PC-3 (cell line): ENCODE measurements around the gene EHHADH. TPM values are rescaled to one million over a fixed set of nuclear protein-coding genes. Genes with fewer than 3 reads are reported as not detected.

Experiments
- ATAC-seq: fragments of 200-7000 bp; cut with Tn5 transposase; 2 replicates; pipeline ENCODE4 v1.9.1; 2020; ENCODE audit warnings: mild to moderate bottlenecking, moderate library complexity
- BruUV-seq: library from RNA; stranded (reverse); fragments of 400-500 nt; replicated peaks from 2 replicates; lab custom pipeline; 2021; lab: Mats Ljungman, UMichigan
- CTCF ChIA-PET: fragments of 300-600 bp; sonication (Branson Sonifier 250); formaldehyde crosslinking; loops from one replicate; lab custom pipeline; 2022; ENCODE audit warnings: antibody characterized with exemption; lab: Charles Lee
- POLR2A ChIA-PET: fragments of 300-600 bp; sonication (Branson Sonifier 250); formaldehyde crosslinking; loops from one replicate; lab custom pipeline; 2022; ENCODE audit warnings: antibody characterized with exemption; ENCODE audit not compliant: unreplicated experiment; lab: Charles Lee
- DNase-seq: peaks from one replicate; pipeline ENCODE4 v3.0.0-alpha.2; 2015
- H2AFZ ChIP-seq: fragments of 300-600 bp; sonication (generic); 2 replicates; pipeline ENCODE4 v1.6.0; 2016; ENCODE audit warnings: antibody characterized with exemption, low read length
- H3F3A ChIP-seq: fragments of 300-600 bp; sonication (generic); one replicate; pipeline ENCODE4 v1.6.0; 2017; ENCODE audit warnings: antibody characterized with exemption, low read length, control low read depth, mild to moderate bottlenecking; ENCODE audit not compliant: unreplicated experiment
- H3K27ac ChIP-seq: fragments of 300-600 bp; sonication (generic); 2 replicates; pipeline ENCODE4 v1.5.1; 2016; ENCODE audit warnings: mild to moderate bottlenecking, low read length
- H3K27me3 ChIP-seq: fragments of 300-600 bp; sonication (generic); 2 replicates; pipeline ENCODE4 v1.6.1; 2016; ENCODE audit warnings: low read length, mixed read lengths
- H3K36me3 ChIP-seq: fragments of 300-600 bp; sonication (generic); 2 replicates; pipeline ENCODE4 v1.6.1; 2016; ENCODE audit warnings: low read depth, mixed run types, low read length, mixed read lengths
- H3K4me1 ChIP-seq: fragments of 300-600 bp; sonication (generic); 2 replicates; pipeline ENCODE4 v1.5.1; 2016; ENCODE audit warnings: low read length; ENCODE audit not compliant: insufficient read depth
- H3K4me2 ChIP-seq: fragments of 300-600 bp; sonication (generic); 2 replicates; pipeline ENCODE4 v1.6.0; 2016; ENCODE audit warnings: low read length
- H3K4me3 ChIP-seq: fragments of 300-600 bp; sonication (generic); 2 replicates; pipeline ENCODE4 v1.5.1; 2016; ENCODE audit warnings: mild to moderate bottlenecking, low read length, mixed read lengths
- H3K79me2 ChIP-seq: fragments of 300-600 bp; sonication (generic); 2 replicates; pipeline ENCODE4 v1.6.1; 2017; ENCODE audit warnings: low read length, mixed read lengths
- H3K9ac ChIP-seq: fragments of 300-600 bp; sonication (generic); 2 replicates; pipeline ENCODE4 v1.6.0; 2016; ENCODE audit warnings: mild to moderate bottlenecking, low read length
- H3K9me2 ChIP-seq: fragments of 300-600 bp; sonication (generic); replicated peaks from 2 replicates; pipeline ENCODE4 v1.6.1; 2016; ENCODE audit warnings: mixed run types, low read length, mixed read lengths
- H3K9me3 ChIP-seq: fragments of 300-600 bp; sonication (generic); 2 replicates; pipeline ENCODE4 v1.6.1; 2016; ENCODE audit warnings: low read length, mixed read lengths
- H4K20me1 ChIP-seq: fragments of 300-600 bp; sonication (generic); 2 replicates; pipeline ENCODE4 v1.6.1; 2016; ENCODE audit warnings: low read length, mixed read lengths
- CTCF ChIP-seq: fragments of 300-600 bp; sonication (generic); conservative IDR thresholded peaks from 2 replicates; pipeline ENCODE4 v1.5.1; 2017; ENCODE audit warnings: antibody characterized with exemption, low read depth, mild to moderate bottlenecking, low read length
- EZH2 ChIP-seq: fragments of 300-600 bp; sonication (generic); IDR thresholded peaks from one replicate; pipeline ENCODE4 v1.6.1; 2017; ENCODE audit warnings: antibody characterized with exemption, mild to moderate bottlenecking, low read length; ENCODE audit not compliant: unreplicated experiment
- EZH2phosphoT487 ChIP-seq: fragments of 300-600 bp; sonication (generic); IDR thresholded peaks from 2 replicates; pipeline ENCODE4 v1.6.1; 2018; ENCODE audit warnings: mild to moderate bottlenecking, antibody characterized with exemption, low read length, borderline replicate concordance
- intact Hi-C: fragments of 100-400 bp; cut with micrococcal nuclease; formaldehyde crosslinking; loops from 2 replicates; pipeline ENCODE4 v1.9.0; 2023
- total RNA-seq: library from RNA; depleted of rRNA; stranded (reverse); fragments of >200 nt; gene quantifications from 2 replicates; pipeline ENCODE4 v1.2.3, GENCODE V29; 2014

Gene EHHADH
- total RNA-seq, 1 experiment from 2014 or later = 7.1 TPM

GRCh38 chr3:185216607-185216958 is 37.3 kb downstream of the EHHADH start:
- intact Hi-C loops = loop anchor here (1.0 kb wide), 1 partner anchor 341 kb away; no protein-coding TSS in a partner anchor
- H3K4me3 ChIP-seq = no peak overlapping the region
- TF ChIP-seq EZH2phosphoT487 = no peak
- TF ChIP-seq EZH2 = no peak
- TF ChIP-seq CTCF = no peak
- POLR2A ChIA-PET = no interaction called here
- no peaks in the 10 kb centered on the region for H3F3A ChIP-seq
- H3K9me2 ChIP-seq = no peaks in the 10 kb centered on the region
- no peak overlapping the region for H3K27ac ChIP-seq
- no peak overlapping the region for H3K4me2 ChIP-seq
- H3K36me3 ChIP-seq = no peaks in the 10 kb centered on the region
- no peaks in the 10 kb centered on the region for H3K9me3 ChIP-seq
- H3K4me1 ChIP-seq = no peaks in the 10 kb centered on the region
- ATAC-seq (peak; percentile 46), DNase-seq (no peak)
- CTCF ChIA-PET = no interaction called here
- no peaks in the 10 kb centered on the region for H4K20me1 ChIP-seq
- H3K9ac ChIP-seq = no peak overlapping the region
- no peak overlapping the region for H2AFZ ChIP-seq
- no TSS peak for BruUV-seq
- no peaks in the 10 kb centered on the region for H3K79me2 ChIP-seq
- H3K27me3 ChIP-seq = no peaks in the 10 kb centered on the region

- intact Hi-C loops = loop anchor here (1.0 kb wide), 1 partner anchor 341 kb away; no protein-coding TSS in a partner anchor
- Histone ChIP-seq H4K20me1 (no peaks in the 10 kb centered on the region), H3K9ac (no peak overlapping the region), H3K4me3 (no peak overlapping the region), H3F3A (no peaks in the 10 kb centered on the region), H3K79me2 (no peaks in the 10 kb centered on the region), H3K4me2 (no peak overlapping the region), H3K27me3 (no peaks in the 10 kb centered on the region), H2AFZ (no peak overlapping the region), H3K9me2 (no peaks in the 10 kb centered on the region), H3K9me3 (no peaks in the 10 kb centered on the region), H3K27ac (no peak overlapping the region), H3K36me3 (no peaks in the 10 kb centered on the region), H3K4me1 (no peaks in the 10 kb centered on the region)
- TF ChIP-seq CTCF (peak; percentile 66), EZH2 (no peak)
- DNase-seq (peak; percentile 44), ATAC-seq (no peak)
- ChIA-PET POLR2A (no interaction called here), CTCF (no interaction called here)
- BruUV-seq = no TSS peak
Measured at GRCh38 chr3:185215873-185216606, 37.8 kb downstream of the EHHADH start.

GRCh38 chr3:185212559-185212958 is 41.3 kb downstream of the EHHADH start:
- Histone ChIP-seq H3K4me1 (peaks cover 5% of the 10 kb centered on the region; the same call in 1 of the 2 replicates), H4K20me1 (peaks cover 3% of the 10 kb centered on the region; the same call in 1 of the 2 replicates), H3K9ac (no peak overlapping the region), H3K4me2 (no peak overlapping the region), H3K9me3 (no peaks in the 10 kb centered on the region), H3K27me3 (no peaks in the 10 kb centered on the region), H3K9me2 (no peaks in the 10 kb centered on the region), H3K27ac (no peak overlapping the region), H3K4me3 (no peak overlapping the region), H3F3A (no peaks in the 10 kb centered on the region), H3K79me2 (no peaks in the 10 kb centered on the region), H3K36me3 (no peaks in the 10 kb centered on the region), H2AFZ (no peak overlapping the region)
- DNase-seq = no peak
- TF ChIP-seq CTCF = no peak
- no peak for TF ChIP-seq EZH2
- no peak for TF ChIP-seq EZH2phosphoT487
- intact Hi-C loops = no loop called here
- no peak for ATAC-seq
- CTCF ChIA-PET = no interaction called here
- BruUV-seq = no TSS peak
- POLR2A ChIA-PET = no interaction called here
